IPS-NIHi11 (cell line): Measurements from ENCODE around the gene OR52N2.

Experiments
- DNase-seq: peaks from one replicate; pipeline ENCODE4 v3.0.0; 2012; ENCODE audit warnings: mixed read lengths, low spot score

The OR52N2 gene

GRCh38 chr11:5808500-5809121 is at the start of gene OR52N2:
OR52N2 (plus strand) TSS chr11:5808924; CDS start chr11:5820336, 11,412 bp downstream.
- DNase-seq, result peak; percentile 49

- no peak for DNase-seq
Measured at GRCh38 chr11:5767056-5767455, 41.7 kb upstream of the OR52N2 start.

DNA sequence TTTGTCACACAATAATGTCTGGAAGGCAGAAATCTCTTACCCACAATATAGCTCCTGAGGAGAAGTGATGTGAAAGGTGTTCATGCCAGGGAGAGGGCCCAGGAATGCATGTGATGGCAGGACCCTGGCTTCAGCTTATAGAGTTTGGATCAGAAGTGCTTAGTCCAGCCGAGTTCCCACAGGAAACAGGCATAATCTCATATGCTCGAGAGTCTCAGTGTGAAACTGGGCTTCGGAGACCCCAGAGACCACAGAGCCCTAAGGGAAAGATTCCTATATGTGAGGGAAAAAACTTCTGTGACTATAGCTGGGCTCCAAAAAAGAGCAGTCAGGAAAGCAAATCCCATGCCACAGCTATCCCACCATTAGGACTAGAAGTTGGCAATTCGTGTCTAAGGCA is 25.5 kb upstream of the OR52N2 start, which contains the start of gene OR52N5:
Gene OR52N5 (minus strand): TSS at position 101 of the 400 bp plus-strand sequence. CDS start 4,721 bp downstream, outside the sequence.
- DNase-seq, result no peak

GRCh38 chr11:5791165-5791564 is 17.6 kb upstream of the OR52N2 start, which contains the start of gene OR52N1:
OR52N1 (minus strand) TSS chr11:5791265; CDS start chr11:5788816, 2,449 bp downstream.
- no peak for DNase-seq

DNA sequence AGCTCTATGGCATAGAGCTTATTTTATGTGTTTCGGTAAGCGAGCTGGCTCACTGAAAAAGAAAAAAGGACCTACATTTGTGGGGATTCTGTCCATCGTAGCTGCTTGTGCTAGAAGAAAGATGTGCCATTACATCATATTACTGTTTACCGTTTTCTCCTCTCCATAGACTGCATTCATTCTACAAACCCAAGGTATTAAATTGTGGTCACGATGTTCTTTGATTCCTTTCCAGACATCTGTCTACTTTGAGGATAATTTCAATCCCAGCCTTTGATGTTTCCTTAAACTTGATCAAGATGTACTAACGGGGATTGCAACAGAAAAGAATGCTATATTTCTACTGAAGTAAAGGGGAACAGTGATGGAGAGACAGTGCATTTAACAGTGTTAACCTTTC is 12.2 kb upstream of the OR52N2 start:
- no peak for DNase-seq

DNA sequence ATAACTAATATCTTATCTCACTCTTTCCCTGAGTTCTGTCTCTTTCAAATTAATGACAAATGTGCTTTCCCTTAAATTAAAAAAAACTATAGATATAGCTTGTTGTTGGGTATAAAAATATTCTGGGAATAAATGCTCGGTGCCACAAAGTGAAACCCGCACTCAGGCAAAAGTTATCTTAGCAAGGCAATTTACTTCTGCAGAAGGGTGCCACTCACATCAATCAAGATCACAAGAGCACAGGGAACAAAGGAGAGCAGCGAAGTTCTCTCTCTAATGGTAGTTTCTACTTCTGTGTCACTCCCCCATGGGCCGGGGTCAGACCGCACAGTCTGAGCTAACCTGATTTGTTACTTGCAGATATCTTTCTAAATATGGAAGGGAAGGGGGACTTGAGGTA is 4.7 kb upstream of the OR52N2 start:
- DNase-seq, result no peak

GRCh38 chr11:5807580-5807979 is 1.1 kb upstream of the OR52N2 start:
- no peak for DNase-seq

- DNase-seq, result no peak
Measured at GRCh38 chr11:5809122-5809519, 397 bp downstream of the OR52N2 start.

GRCh38 chr11:5809905-5810795 is 1.4 kb downstream of the OR52N2 start:
- no peak for DNase-seq

DNA sequence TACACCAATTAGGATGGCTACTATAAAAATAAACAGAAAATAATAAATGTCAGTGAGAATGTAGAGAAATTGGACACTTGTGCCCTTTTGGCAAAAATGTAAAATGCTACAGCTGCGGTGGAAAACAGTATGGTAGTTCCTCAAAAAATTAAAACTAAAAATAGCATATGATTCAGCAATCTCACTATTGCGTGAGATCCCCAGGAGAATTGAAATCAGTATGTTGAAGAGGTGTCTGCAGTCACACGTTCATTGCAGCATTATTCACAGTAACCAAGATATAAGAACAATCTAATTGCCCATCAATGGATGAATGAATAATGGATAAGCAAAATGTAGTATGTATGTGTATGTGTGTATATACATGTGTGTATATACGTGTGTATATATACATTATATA is 6.8 kb downstream of the OR52N2 start:
- no peak for DNase-seq

- no peak for DNase-seq
Measured at GRCh38 chr11:5818245-5818886, 9.6 kb downstream of the OR52N2 start.

GRCh38 chr11:5831196-5831829 is 22.6 kb downstream of the OR52N2 start:
- no peak for DNase-seq

GRCh38 chr11:5833446-5833845 is 24.7 kb downstream of the OR52N2 start:
- no peak for DNase-seq

DNA sequence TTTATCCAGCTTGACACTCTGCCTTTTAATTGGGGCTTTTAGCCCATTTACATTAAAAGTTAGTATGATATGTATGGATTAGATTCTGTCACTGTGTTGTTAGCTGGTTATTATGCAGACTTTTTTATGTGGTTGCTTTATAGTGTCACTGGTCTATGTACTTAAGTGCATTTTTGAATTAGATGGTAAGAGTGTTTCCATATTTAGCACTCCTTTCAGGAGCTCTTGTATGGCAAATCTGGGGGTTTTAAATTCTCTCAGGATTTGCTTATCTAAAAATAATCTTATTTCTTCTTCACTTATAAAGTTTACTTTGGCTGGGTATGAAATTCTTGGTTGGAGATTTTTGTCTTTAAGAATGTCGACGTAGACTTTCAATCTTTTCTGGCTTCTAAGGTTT is 29.0 kb downstream of the OR52N2 start:
- DNase-seq, result no peak

DNA sequence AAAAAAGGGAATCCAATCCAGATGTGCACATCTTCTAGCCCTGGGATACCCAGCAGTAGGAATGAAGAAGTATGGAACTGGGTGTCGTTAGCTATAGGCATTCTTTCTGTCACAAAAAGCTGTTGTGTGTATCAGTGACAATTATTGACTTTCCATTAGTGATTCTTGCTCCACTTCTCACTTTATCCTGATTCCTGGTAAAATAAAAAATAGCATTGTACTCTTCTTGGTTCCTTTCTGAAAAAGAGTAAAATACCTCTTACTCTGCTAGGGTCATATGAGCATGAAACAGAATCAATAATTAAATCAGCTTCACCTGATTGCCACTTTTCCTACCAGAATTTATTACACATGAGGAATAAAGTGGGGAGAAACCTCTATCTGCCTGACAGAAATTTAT is 33.1 kb downstream of the OR52N2 start, which contains the start of gene OR52E6:
Gene OR52E6 (minus strand): TSS at position 101 of the 400 bp plus-strand sequence. CDS start 0 bp downstream, at position 101.
- DNase-seq, result no peak

DNA sequence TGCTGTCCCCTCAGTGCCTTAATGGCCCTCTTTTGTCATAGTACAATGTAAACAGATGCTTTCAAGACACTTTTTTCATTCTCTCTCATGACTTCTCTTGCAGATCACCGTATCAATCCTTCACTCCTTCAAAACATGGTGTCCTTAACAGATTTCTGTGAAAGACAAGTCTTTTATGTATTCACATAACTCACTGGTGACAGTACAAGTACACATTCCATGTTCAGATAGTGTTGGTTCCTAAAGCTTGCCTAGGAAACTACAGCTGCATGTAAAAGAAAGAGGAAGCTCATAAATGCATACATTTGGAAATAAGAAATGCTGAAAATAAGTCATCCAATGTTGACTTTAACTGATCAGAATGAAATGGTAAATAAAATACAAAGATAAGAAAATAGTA is 38.0 kb downstream of the OR52N2 start:
- DNase-seq, result no peak

GRCh38 chr11:5847711-5848110 is 39.0 kb downstream of the OR52N2 start:
- no peak for DNase-seq

GRCh38 chr11:5851002-5851401 is 42.3 kb downstream of the OR52N2 start:
- DNase-seq, result no peak

- no peak for DNase-seq
Measured at GRCh38 chr11:5857590-5857989, 48.9 kb downstream of the OR52N2 start, which contains the start of gene OR52E8. OR52E8 (minus strand) TSS chr11:5857690; CDS start chr11:5857690, 0 bp downstream.

GRCh38 chr11:5865826-5866225 is 57.1 kb downstream of the OR52N2 start:
- no peak for DNase-seq
